Suprapubic skin (tissue), 4 donors: Measurements from ENCODE around the gene TTC28. TPM values are rescaled to one million over a fixed set of nuclear protein-coding genes. Genes with fewer than 3 reads are reported as not detected.

Experiments
- DNase-seq, 2 donors: peaks; one replicate each; pipeline ENCODE4 v3.0.0-alpha.2; 2019; ENCODE audit warnings: low spot score in 2 of 2
- H3K27ac ChIP-seq: fragments of 200-600 bp; sonication (generic); one replicate; pipeline ENCODE4 v1.5.1; 2019
- H3K27me3 ChIP-seq: fragments of 200-600 bp; sonication (generic); one replicate; pipeline ENCODE4 v1.5.1; 2019
- H3K36me3 ChIP-seq: fragments of 200-600 bp; sonication (generic); one replicate; pipeline ENCODE4 v1.5.1; 2019
- H3K4me1 ChIP-seq: fragments of 200-600 bp; sonication (generic); one replicate; pipeline ENCODE4 v1.5.1; 2019
- H3K4me3 ChIP-seq: fragments of 200-600 bp; sonication (generic); one replicate; pipeline ENCODE4 v1.5.1; 2019; ENCODE audit warnings: mild to moderate bottlenecking
- H3K9me3 ChIP-seq: fragments of 200-600 bp; sonication (generic); one replicate; pipeline ENCODE4 v1.5.1; 2019
- CTCF ChIP-seq, 2 donors: fragments of 200-600 bp in 1 of 2; fragments of 450-650 bp in 1 of 2; sonication (generic) in 1 of 2; IDR thresholded peaks; one replicate each; pipeline ENCODE4 v1.5.1; 2016 to 2019; ENCODE audit warnings: antibody characterized with exemption in 2 of 2, mild to moderate bottlenecking in 1 of 2, moderate library complexity in 1 of 2
- EP300 ChIP-seq: sonication (generic); formaldehyde crosslinking; IDR thresholded peaks from one replicate; pipeline ENCODE4 v1.6.1; 2017; ENCODE audit warnings: antibody characterized with exemption
- POLR2A ChIP-seq, 2 donors: fragments of 450-650 bp; IDR thresholded peaks; one replicate each; pipeline ENCODE4 v1.6.1; 2017; ENCODE audit warnings: antibody characterized with exemption in 2 of 2, mild to moderate bottlenecking in 2 of 2, moderate library complexity in 2 of 2
- POLR2AphosphoS5 ChIP-seq, 3 donors: sonication (generic); formaldehyde crosslinking; IDR thresholded peaks; one replicate each; pipeline ENCODE4 v1.6.1; 2017; ENCODE audit warnings: antibody characterized with exemption in 3 of 3
- WGBS: methylation state at CpG from one replicate; pipeline ENCODE4 v1.1.5; 2018; 5-methylcytosine and 5-hydroxymethylcytosine counted together
- total RNA-seq, 4 donors: library from RNA; depleted of rRNA; stranded (reverse); fragments of >200 nt; gene quantifications; one replicate each; pipeline ENCODE4 v1.1.0, GENCODE V29; 2016

Gene TTC28
- total RNA-seq, 4 donors from 2014 or later: 8.1 to 23.1 (median 11.7) TPM

GRCh38 chr22:28252539-28252938 is 427.1 kb downstream of the TTC28 start:
- H3K9me3 ChIP-seq: no peaks in the 10 kb centered on the region
- 71% methylated on average over 2 of the region's 2 CpGs for WGBS
- no peak overlapping the region for H3K27ac ChIP-seq
- no peaks in the 10 kb centered on the region for H3K36me3 ChIP-seq
- DNase-seq: no peak
- no peaks in the 10 kb centered on the region for H3K27me3 ChIP-seq
- H3K4me1 ChIP-seq: no peaks in the 10 kb centered on the region
- no peak overlapping the region for H3K4me3 ChIP-seq
- no peak for TF ChIP-seq POLR2A (IDR thresholded peaks at IDR 0.05)
- no peak for TF ChIP-seq CTCF (IDR thresholded peaks at IDR 0.05)
- TF ChIP-seq EP300: no peak
- TF ChIP-seq POLR2AphosphoS5 (IDR thresholded peaks at IDR 0.05): no peak

- no peaks in the 10 kb centered on the region for H3K36me3 ChIP-seq
- TF ChIP-seq POLR2A (IDR thresholded peaks at IDR 0.05): no peak
- no peak for TF ChIP-seq CTCF (IDR thresholded peaks at IDR 0.05)
- TF ChIP-seq EP300: no peak
- no peak for TF ChIP-seq POLR2AphosphoS5 (IDR thresholded peaks at IDR 0.05)
- no peak overlapping the region for H3K4me3 ChIP-seq
- no peak overlapping the region for H3K27ac ChIP-seq
- DNase-seq: no peak
- no peaks in the 10 kb centered on the region for H3K9me3 ChIP-seq
- WGBS: 76% methylated on average over 2 of the region's 2 CpGs
- no peaks in the 10 kb centered on the region for H3K27me3 ChIP-seq
- peaks cover 8% of the 10 kb centered on the region for H3K4me1 ChIP-seq
Measured at GRCh38 chr22:28250036-28250695, 429.5 kb downstream of the TTC28 start.

GRCh38 chr22:28249402-28249801 is 430.2 kb downstream of the TTC28 start:
- Histone ChIP-seq H3K4me3 (no peak overlapping the region), H3K27me3 (no peaks in the 10 kb centered on the region), H3K9me3 (no peaks in the 10 kb centered on the region), H3K27ac (no peak overlapping the region), H3K4me1 (peaks cover 8% of the 10 kb centered on the region), H3K36me3 (no peaks in the 10 kb centered on the region)
- TF ChIP-seq POLR2A (IDR thresholded peaks at IDR 0.05) (no peak), CTCF (IDR thresholded peaks at IDR 0.05) (no peak), POLR2AphosphoS5 (IDR thresholded peaks at IDR 0.05) (no peak), EP300 (no peak)
- no peak for DNase-seq
- 73% methylated on average over 2 of the region's 2 CpGs for WGBS

- Histone ChIP-seq H3K9me3 (no peaks in the 10 kb centered on the region), H3K27ac (no peak overlapping the region), H3K4me3 (no peak overlapping the region), H3K36me3 (no peaks in the 10 kb centered on the region), H3K27me3 (no peaks in the 10 kb centered on the region), H3K4me1 (peaks cover 8% of the 10 kb centered on the region)
- no peak for TF ChIP-seq POLR2A (IDR thresholded peaks at IDR 0.05)
- no peak for TF ChIP-seq POLR2AphosphoS5 (IDR thresholded peaks at IDR 0.05)
- no peak for TF ChIP-seq CTCF (IDR thresholded peaks at IDR 0.05)
- TF ChIP-seq EP300: no peak
- DNase-seq: no peak
Measured at GRCh38 chr22:28247667-28248363, 431.8 kb downstream of the TTC28 start.

- H3K4me1 ChIP-seq: peaks cover 8% of the 10 kb centered on the region
- no peak for DNase-seq
- H3K4me3 ChIP-seq: no peak overlapping the region
- TF ChIP-seq EP300 (no peak), CTCF (IDR thresholded peaks at IDR 0.05) (no peak), POLR2AphosphoS5 (IDR thresholded peaks at IDR 0.05) (no peak), POLR2A (IDR thresholded peaks at IDR 0.05) (no peak)
- H3K27me3 ChIP-seq: no peaks in the 10 kb centered on the region
- H3K9me3 ChIP-seq: no peaks in the 10 kb centered on the region
- no peak overlapping the region for H3K27ac ChIP-seq
- 65% methylated on average over 5 of the region's 5 CpGs for WGBS
- H3K36me3 ChIP-seq: no peaks in the 10 kb centered on the region
Measured at GRCh38 chr22:28247136-28247535, 432.5 kb downstream of the TTC28 start.
